Activated CD4-positive, alpha-beta memory T cell treated with anti-CD3 and anti-CD28 coated beads, Interleukin-2, amount 10 ng/mL, durations not matched to agents 7 days and 5 days (primary cell): ENCODE results near the gene ALOX5. TPM values are rescaled to one million over a fixed set of nuclear protein-coding genes. Genes with fewer than 3 reads are reported as not detected.
"Not testable (repeated sequence)": the region's sequence is repeated elsewhere in the genome, so short reads cannot be mapped to it uniquely, and the experiment has no call there.

ENCODE experiments used
- CTCF ChIA-PET: fragments of 350-600 bp; sonication (Branson Sonifier 250); formaldehyde crosslinking; loops from one replicate; lab custom pipeline; 2021; ENCODE audit warnings: antibody characterized with exemption, inconsistent platforms; lab: Charles Lee
- POLR2A ChIA-PET: fragments of 350-600 bp; sonication (Branson Sonifier 250); formaldehyde crosslinking; loops from one replicate; lab custom pipeline; 2021; ENCODE audit warnings: antibody characterized with exemption; lab: Charles Lee
- DNase-seq: peaks from one replicate; pipeline ENCODE4 v3.0.0-alpha.2; 2020
- H3K27ac Mint-ChIP-seq: one replicate; pipeline ENCODE4 v1.8.0; 2021; ENCODE audit warnings: mild to moderate bottlenecking, mixed read lengths
- H3K27me3 Mint-ChIP-seq: one replicate; pipeline ENCODE4 v1.8.0; 2021; ENCODE audit warnings: mixed read lengths
- H3K36me3 Mint-ChIP-seq: one replicate; pipeline ENCODE4 v1.8.0; 2021; ENCODE audit warnings: low read depth, mixed read lengths
- H3K4me1 Mint-ChIP-seq: one replicate; pipeline ENCODE4 v1.8.0; 2021; ENCODE audit warnings: mixed read lengths
- H3K4me3 Mint-ChIP-seq: one replicate; pipeline ENCODE4 v1.8.0; 2021; ENCODE audit warnings: mild to moderate bottlenecking, mixed read lengths
- H3K9me3 Mint-ChIP-seq: one replicate; pipeline ENCODE4 v1.8.0; 2021; ENCODE audit warnings: mixed read lengths
- total RNA-seq, 2 experiments: library from RNA; stranded (reverse); gene quantifications; one replicate each; pipeline ENCODE4 v1.2.3, GENCODE V29; 2021

Gene ALOX5
- total RNA-seq, 2 experiments from 2014 or later, result 6.8 to 7.5 TPM

GRCh38 chr10:45377858-45378257, 3.8 kb downstream of the ALOX5 start:
- no peaks in the 10 kb centered on the region for H3K36me3 Mint-ChIP-seq

GRCh38 chr10:45378914-45379726, 5.1 kb downstream of the ALOX5 start:
- POLR2A ChIA-PET, result interaction anchor here (1.1 to 1.2 kb wide), 2 partner anchors 25 to 40 kb away, joined by 3 to 4 read pairs; no protein-coding TSS in a partner anchor
- H3K4me1 Mint-ChIP-seq, result peaks cover 17% of the 10 kb centered on the region
- CTCF ChIA-PET, result no interaction called here
- no peak overlapping the region for H3K4me3 Mint-ChIP-seq
- DNase-seq, result no peak
- no peaks in the 10 kb centered on the region for H3K9me3 Mint-ChIP-seq
- H3K27ac Mint-ChIP-seq, result no peak overlapping the region
- peaks cover 24% of the 10 kb centered on the region for H3K27me3 Mint-ChIP-seq
- H3K36me3 Mint-ChIP-seq, result no peaks in the 10 kb centered on the region

More at GRCh38 chr10:45377858-45378257, 3.8 kb downstream of the ALOX5 start:
- no peak for DNase-seq
- Mint-ChIP-seq H3K4me3 (no peak overlapping the region), H3K27me3 (peaks cover 30% of the 10 kb centered on the region), H3K4me1 (peaks cover 23% of the 10 kb centered on the region), H3K9me3 (no peaks in the 10 kb centered on the region), H3K27ac (no peak overlapping the region)
- POLR2A ChIA-PET, result no interaction called here
- CTCF ChIA-PET, result no interaction called here

- ChIA-PET CTCF (no interaction called here), POLR2A (interaction anchor here (1.1 to 1.2 kb wide), 2 partner anchors 26 to 39 kb away, joined by 3 to 4 read pairs; no protein-coding TSS in a partner anchor)
- Mint-ChIP-seq H3K36me3 (no peaks in the 10 kb centered on the region), H3K27me3 (peaks cover 17% of the 10 kb centered on the region), H3K4me3 (no peak overlapping the region), H3K4me1 (peaks cover 15% of the 10 kb centered on the region), H3K9me3 (no peaks in the 10 kb centered on the region), H3K27ac (no peak overlapping the region)
- no peak for DNase-seq
These were observed 6.0 kb downstream of the ALOX5 start for GRCh38 chr10:45379891-45380540.

- no peak overlapping the region for H3K4me3 Mint-ChIP-seq
- no peaks in the 10 kb centered on the region for H3K36me3 Mint-ChIP-seq
- ChIA-PET CTCF (no interaction called here), POLR2A (no interaction called here)
- H3K27ac Mint-ChIP-seq, result no peak overlapping the region
- peaks cover 8% of the 10 kb centered on the region for H3K27me3 Mint-ChIP-seq
- H3K9me3 Mint-ChIP-seq, result no peaks in the 10 kb centered on the region
- DNase-seq, result no peak
- peaks cover 9% of the 10 kb centered on the region for H3K4me1 Mint-ChIP-seq
These were observed 7.0 kb downstream of the ALOX5 start for GRCh38 chr10:45380903-45381620.

- CTCF ChIA-PET, result no interaction called here
- POLR2A ChIA-PET, result no interaction called here
- H3K9me3 Mint-ChIP-seq, result no peaks in the 10 kb centered on the region
- H3K27ac Mint-ChIP-seq, result no peak overlapping the region
- no peaks in the 10 kb centered on the region for H3K4me1 Mint-ChIP-seq
- H3K27me3 Mint-ChIP-seq, result peaks cover under 1% of the 10 kb centered on the region
- H3K4me3 Mint-ChIP-seq, result no peak overlapping the region
- no peak for DNase-seq
- H3K36me3 Mint-ChIP-seq, result no peaks in the 10 kb centered on the region
These were observed 8.6 kb downstream of the ALOX5 start for GRCh38 chr10:45382591-45382990.

- Mint-ChIP-seq H3K9me3 (peaks cover 1% of the 10 kb centered on the region), H3K36me3 (no peaks in the 10 kb centered on the region), H3K27ac (no peak overlapping the region), H3K27me3 (peaks cover 2% of the 10 kb centered on the region), H3K4me1 (no peaks in the 10 kb centered on the region), H3K4me3 (no peak overlapping the region)
- DNase-seq, result no peak
- ChIA-PET POLR2A (no interaction called here), CTCF (no interaction called here)
These were observed 9.8 kb downstream of the ALOX5 start for GRCh38 chr10:45383682-45384330.

- Mint-ChIP-seq H3K4me3 (no peak overlapping the region), H3K27ac (no peak overlapping the region), H3K9me3 (peaks cover 6% of the 10 kb centered on the region), H3K4me1 (no peaks in the 10 kb centered on the region), H3K36me3 (peaks cover 5% of the 10 kb centered on the region), H3K27me3 (peaks cover 5% of the 10 kb centered on the region)
- DNase-seq, result no peak
- ChIA-PET POLR2A (no interaction called here), CTCF (interaction anchor here (1.4 kb wide), 1 partner anchor 11 kb away, joined by 3 read pairs; no protein-coding TSS in a partner anchor)
These were observed 12.6 kb downstream of the ALOX5 start for GRCh38 chr10:45386657-45387056.

GRCh38 chr10:45387096-45387893, 13.3 kb downstream of the ALOX5 start:
- DNase-seq, result no peak
- ChIA-PET POLR2A (no interaction called here), CTCF (interaction anchor here (1.4 kb wide), 1 partner anchor 12 kb away, joined by 3 read pairs; no protein-coding TSS in a partner anchor)
- Mint-ChIP-seq H3K36me3 (peaks cover 5% of the 10 kb centered on the region), H3K9me3 (peaks cover 6% of the 10 kb centered on the region), H3K27me3 (peaks cover 5% of the 10 kb centered on the region), H3K4me3 (no peak overlapping the region), H3K27ac (no peak overlapping the region), H3K4me1 (no peaks in the 10 kb centered on the region)

GRCh38 chr10:45389671-45390070, 15.7 kb downstream of the ALOX5 start:
- H3K36me3 Mint-ChIP-seq, DNase-seq, H3K9me3 Mint-ChIP-seq, H3K4me3 Mint-ChIP-seq, H3K4me1 Mint-ChIP-seq, H3K27ac Mint-ChIP-seq, CTCF ChIA-PET, POLR2A ChIA-PET: not testable (repeated sequence)
- peaks cover 13% of the 10 kb centered on the region for H3K27me3 Mint-ChIP-seq

GRCh38 chr10:45391636-45392035, 17.6 kb downstream of the ALOX5 start:
- Mint-ChIP-seq H3K36me3 (peaks cover 19% of the 10 kb centered on the region), H3K9me3 (peaks cover 15% of the 10 kb centered on the region), H3K27me3 (peaks cover 20% of the 10 kb centered on the region)
- POLR2A ChIA-PET, H3K4me1 Mint-ChIP-seq, H3K27ac Mint-ChIP-seq, DNase-seq, CTCF ChIA-PET, H3K4me3 Mint-ChIP-seq: not testable (repeated sequence)

GRCh38 chr10:45395554-45395953, 21.5 kb downstream of the ALOX5 start:
- CTCF ChIA-PET, result no interaction called here
- POLR2A ChIA-PET, result no interaction called here
- H3K36me3 Mint-ChIP-seq, result peaks cover 21% of the 10 kb centered on the region
- peaks cover 29% of the 10 kb centered on the region for H3K27me3 Mint-ChIP-seq
- no peak overlapping the region for H3K27ac Mint-ChIP-seq
- H3K4me1 Mint-ChIP-seq, result no peaks in the 10 kb centered on the region
- H3K4me3 Mint-ChIP-seq, result no peak overlapping the region
- no peak for DNase-seq
- peaks cover 12% of the 10 kb centered on the region for H3K9me3 Mint-ChIP-seq

- Mint-ChIP-seq H3K4me1 (no peaks in the 10 kb centered on the region), H3K27ac (no peak overlapping the region), H3K27me3 (peaks cover 36% of the 10 kb centered on the region), H3K9me3 (peaks cover 11% of the 10 kb centered on the region), H3K4me3 (no peak overlapping the region), H3K36me3 (peaks cover 19% of the 10 kb centered on the region)
- POLR2A ChIA-PET, result no interaction called here
- CTCF ChIA-PET, result no interaction called here
- no peak for DNase-seq
These were observed 24.6 kb downstream of the ALOX5 start for GRCh38 chr10:45398595-45398994.
